Panc1 (cell line): Measurements from ENCODE around the gene MMP8. TPM values are rescaled to one million over a fixed set of nuclear protein-coding genes. Genes with fewer than 3 reads are reported as not detected.
"Not testable (repeated sequence)": the region's sequence is repeated elsewhere in the genome, so short reads cannot be mapped to it uniquely, and the experiment has no call there.

Experiments used
- ATAC-seq: fragments of 200-7000 bp; cut with Tn5 transposase; 2 replicates; pipeline ENCODE4 v1.9.1; 2020; ENCODE audit warnings: mild to moderate bottlenecking, moderate library complexity
- BruUV-seq: library from RNA; stranded (reverse); fragments of 400-500 nt; replicated peaks from 2 replicates; lab custom pipeline; 2021; lab: Mats Ljungman, UMichigan
- CTCF ChIA-PET: fragments of 300-600 bp; sonication (Branson Sonifier 250); formaldehyde crosslinking; loops from one replicate; lab custom pipeline; 2022; ENCODE audit warnings: antibody characterized with exemption; lab: Charles Lee
- POLR2A ChIA-PET: fragments of 300-600 bp; sonication (Branson Sonifier 250); formaldehyde crosslinking; loops from one replicate; lab custom pipeline; 2022; ENCODE audit warnings: antibody characterized with exemption; lab: Charles Lee
- DNase-seq: peaks from one replicate; pipeline ENCODE4 v3.0.0-alpha.2; 2010; ENCODE audit warnings: low read depth, low spot score
- H3K27ac ChIP-seq: 2 replicates; pipeline ENCODE4 v1.5.1; 2011; ENCODE audit warnings: mild to moderate bottlenecking, low read length, inconsistent platforms
- H3K27me3 ChIP-seq: fragments of 200-500 bp; sonication (Bioruptor generic); 2 replicates; pipeline ENCODE4 v1.6.0; 2014; ENCODE audit warnings: low read length, inconsistent platforms; ENCODE audit not compliant: control insufficient read depth, insufficient read depth
- H3K36me3 ChIP-seq: fragments of 200-500 bp; sonication (Bioruptor generic); 2 replicates; pipeline ENCODE4 v1.5.1; 2014; ENCODE audit warnings: inconsistent platforms, mild to moderate bottlenecking, low read length, moderate library complexity; ENCODE audit not compliant: control insufficient read depth, insufficient read depth
- H3K4me1 ChIP-seq: 2 replicates; pipeline ENCODE4 v1.5.1; 2011; ENCODE audit warnings: inconsistent platforms, mild to moderate bottlenecking, low read length, moderate library complexity; ENCODE audit not compliant: control insufficient read depth, insufficient read depth
- H3K4me3 ChIP-seq, 2 experiments: 2 replicates each; pipeline ENCODE4 v1.5.1; 2011 to 2012; ENCODE audit warnings: low read depth in 2 of 2, low read length in 2 of 2, mild to moderate bottlenecking in 2 of 2, inconsistent platforms in 1 of 2, moderate library complexity in 1 of 2
- H3K9me3 ChIP-seq: fragments of 200-500 bp; sonication (Bioruptor generic); 2 replicates; pipeline ENCODE4 v1.5.1; 2014; ENCODE audit warnings: low read depth, mild to moderate bottlenecking, inconsistent platforms, low read length, moderate library complexity; ENCODE audit not compliant: control insufficient read depth, insufficient read depth
- POLR2AphosphoS5 ChIP-seq: IDR thresholded peaks from 2 replicates; pipeline ENCODE4 v1.6.1; 2012; ENCODE audit warnings: mild to moderate bottlenecking, low read depth, low read length, moderate library complexity
- REST ChIP-seq, 2 experiments: IDR thresholded peaks; 2 replicates each; pipeline ENCODE4 v1.6.1; 2011 to 2012; ENCODE audit warnings: low read depth in 2 of 2, control low read depth in 1 of 2, low read length in 1 of 2, mild to moderate bottlenecking in 1 of 2, moderate library complexity in 1 of 2; ENCODE audit not compliant: insufficient read depth in 1 of 2
- SIN3A ChIP-seq: IDR thresholded peaks from 2 replicates; pipeline ENCODE4 v1.6.1; 2012; ENCODE audit warnings: low read depth, mild to moderate bottlenecking, low read length, moderate library complexity, borderline replicate concordance; ENCODE audit not compliant: insufficient read depth
- TCF7L2 ChIP-seq: IDR thresholded peaks from 2 replicates; pipeline ENCODE4 v1.6.1; 2011; ENCODE audit warnings: mild to moderate bottlenecking, low read depth, low read length, inconsistent platforms
- in situ Hi-C: cut with HindIII; loops from 2 replicates; pipeline ENCODE4 v1.10.0; 2016; ENCODE audit warnings: low sequenced_read_pairs, low pct_unique_long_range_greater_than_20kb
- intact Hi-C: fragments of 100-400 bp; cut with micrococcal nuclease; formaldehyde crosslinking; loops from one replicate; pipeline ENCODE4 v1.10.0; 2022; ENCODE audit not compliant: unreplicated experiment
- total RNA-seq: library from RNA; stranded (reverse); gene quantifications from one replicate; pipeline ENCODE4 v1.2.1, GENCODE V29; 2021; ENCODE audit not compliant: unreplicated experiment
- TF ChIP-seq, protein P1 (sequence below): fragments of 450-650 bp; IDR thresholded peaks from 2 replicates; pipeline ENCODE4 v1.5.1; 2017; ENCODE audit warnings: mild to moderate bottlenecking

Gene MMP8
- total RNA-seq, 1 experiment from 2014 or later = not detected

- Histone ChIP-seq H3K9me3 (no peaks in the 10 kb centered on the region; the same call in 1 of the 2 replicates), H3K4me1 (no peaks in the 10 kb centered on the region), H3K27me3 (peaks cover 11% of the 10 kb centered on the region), H3K4me3 (no peak overlapping the region), H3K36me3 (no peaks in the 10 kb centered on the region), H3K27ac (no peak overlapping the region)
- CTCF ChIA-PET = no interaction called here
- in situ Hi-C loops = no loop called here
- intact Hi-C loops = no loop called here
- DNase-seq = no peak
- ATAC-seq = no peak
- POLR2A ChIA-PET = no interaction called here
- TF ChIP-seq POLR2AphosphoS5 = no peak
- TF ChIP-seq, protein P1, sequence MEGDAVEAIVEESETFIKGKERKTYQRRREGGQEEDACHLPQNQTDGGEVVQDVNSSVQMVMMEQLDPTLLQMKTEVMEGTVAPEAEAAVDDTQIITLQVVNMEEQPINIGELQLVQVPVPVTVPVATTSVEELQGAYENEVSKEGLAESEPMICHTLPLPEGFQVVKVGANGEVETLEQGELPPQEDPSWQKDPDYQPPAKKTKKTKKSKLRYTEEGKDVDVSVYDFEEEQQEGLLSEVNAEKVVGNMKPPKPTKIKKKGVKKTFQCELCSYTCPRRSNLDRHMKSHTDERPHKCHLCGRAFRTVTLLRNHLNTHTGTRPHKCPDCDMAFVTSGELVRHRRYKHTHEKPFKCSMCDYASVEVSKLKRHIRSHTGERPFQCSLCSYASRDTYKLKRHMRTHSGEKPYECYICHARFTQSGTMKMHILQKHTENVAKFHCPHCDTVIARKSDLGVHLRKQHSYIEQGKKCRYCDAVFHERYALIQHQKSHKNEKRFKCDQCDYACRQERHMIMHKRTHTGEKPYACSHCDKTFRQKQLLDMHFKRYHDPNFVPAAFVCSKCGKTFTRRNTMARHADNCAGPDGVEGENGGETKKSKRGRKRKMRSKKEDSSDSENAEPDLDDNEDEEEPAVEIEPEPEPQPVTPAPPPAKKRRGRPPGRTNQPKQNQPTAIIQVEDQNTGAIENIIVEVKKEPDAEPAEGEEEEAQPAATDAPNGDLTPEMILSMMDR = no peak
- no peak for TF ChIP-seq REST (IDR thresholded peaks at IDR 0.05; ENCODE audit: insufficient read depth in 1 of 2, low read depth in 2 of 2, low read length in 1 of 2)
- no peak for TF ChIP-seq SIN3A
- TF ChIP-seq TCF7L2 = no peak
- BruUV-seq = no TSS peak
These were observed 26.9 kb upstream of the MMP8 start for GRCh38 chr11:102751673-102752072.

DNA sequence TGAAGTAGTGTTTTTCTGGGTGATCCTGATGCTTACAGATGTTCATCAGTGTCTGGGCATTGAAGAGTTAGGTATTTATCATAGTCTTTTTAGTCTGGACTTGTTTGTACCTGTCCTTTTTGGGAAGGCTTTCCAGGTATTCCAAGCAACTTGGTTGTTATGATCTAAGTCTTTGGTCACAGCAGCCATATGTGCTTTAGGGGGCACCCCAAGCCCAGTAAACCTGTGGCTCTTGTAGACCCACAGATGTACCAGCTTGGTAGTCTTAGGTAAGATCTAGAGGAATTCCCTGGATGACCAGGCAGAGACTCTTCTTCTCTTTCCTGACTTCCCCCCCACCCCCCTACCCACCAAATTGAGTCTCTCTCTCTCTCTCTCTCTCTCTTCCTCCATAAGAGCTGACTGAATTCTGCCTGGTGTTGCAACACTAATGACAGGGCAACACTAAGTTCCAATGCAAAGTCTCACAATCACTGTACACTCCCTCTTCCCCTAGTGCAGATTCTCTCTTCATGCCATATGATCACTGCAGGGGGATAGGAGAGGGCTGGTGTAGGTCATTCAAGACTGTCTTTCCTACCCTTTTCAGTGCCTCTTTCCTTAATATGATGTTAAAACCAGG is 24.5 kb upstream of the MMP8 start:
- no peak for DNase-seq
- H3K9me3 ChIP-seq = no peaks in the 10 kb centered on the region; the same call in 1 of the 2 replicates
- intact Hi-C loops (no loop called here), in situ Hi-C loops (no loop called here)
- H3K27ac ChIP-seq = no peak overlapping the region
- CTCF ChIA-PET = no interaction called here
- no peaks in the 10 kb centered on the region for H3K4me1 ChIP-seq
- H3K27me3 ChIP-seq = peaks cover 11% of the 10 kb centered on the region
- H3K4me3 ChIP-seq = no peak overlapping the region
- ATAC-seq = no peak
- no peak for TF ChIP-seq REST (IDR thresholded peaks at IDR 0.05; ENCODE audit: insufficient read depth in 1 of 2, low read depth in 2 of 2, low read length in 1 of 2)
- TF ChIP-seq TCF7L2 = no peak
- no peak for TF ChIP-seq SIN3A
- TF ChIP-seq, protein P1 = 0 out of 2 replicates have a peak, but pooled peaks have one; percentile 9
- no peak for TF ChIP-seq POLR2AphosphoS5
- no TSS peak for BruUV-seq
- POLR2A ChIA-PET = no interaction called here
- H3K36me3 ChIP-seq = no peaks in the 10 kb centered on the region

DNA sequence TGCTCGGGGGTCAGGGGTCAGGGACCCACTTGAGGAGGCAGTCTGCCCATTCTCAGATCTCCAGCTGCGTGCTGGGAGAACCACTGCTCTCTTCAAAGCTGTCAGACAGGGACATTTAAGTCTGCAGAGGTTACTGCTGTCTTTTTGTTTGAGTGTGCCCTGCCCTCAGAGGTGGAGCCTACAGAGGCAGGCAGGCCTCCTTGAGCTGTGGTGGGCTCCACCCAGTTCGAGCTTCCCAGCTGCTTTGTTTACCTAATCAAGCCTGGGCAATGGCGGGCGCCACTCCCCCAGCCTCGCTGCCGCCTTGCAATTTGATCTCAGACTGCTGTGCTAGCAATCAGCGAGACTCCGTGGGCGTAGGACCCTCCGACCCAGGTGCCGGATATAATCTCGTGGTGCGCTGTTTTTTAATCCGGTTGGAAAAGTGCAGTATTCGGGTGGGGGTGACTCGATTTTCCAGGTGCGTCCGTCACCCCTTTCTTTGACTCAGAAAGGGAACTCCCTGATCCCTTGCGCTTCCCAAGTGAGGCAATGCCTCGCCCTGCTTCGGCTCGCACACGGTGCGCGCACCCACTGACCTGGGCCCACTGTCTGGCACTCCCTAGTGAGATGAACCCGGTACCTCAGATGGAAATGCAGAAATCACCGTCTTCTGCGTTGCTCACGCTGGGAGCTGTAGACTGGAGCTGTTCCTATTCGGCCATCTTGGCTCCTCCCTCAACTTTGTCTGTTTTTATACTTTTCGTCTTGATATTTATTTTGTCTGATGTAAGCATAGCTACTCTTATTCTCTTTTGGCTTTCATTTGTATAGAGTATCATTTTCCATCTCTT is 22.2 kb upstream of the MMP8 start:
- CTCF ChIA-PET, H3K4me3 ChIP-seq, DNase-seq, BruUV-seq, intact Hi-C loops, H3K27me3 ChIP-seq, H3K27ac ChIP-seq, H3K36me3 ChIP-seq, H3K4me1 ChIP-seq, POLR2A ChIA-PET, H3K9me3 ChIP-seq, in situ Hi-C loops, ATAC-seq: not testable (repeated sequence)
